ENCODE results near the gene RAB1A. TPM values are rescaled to one million over a fixed set of nuclear protein-coding genes. Genes with fewer than 3 reads are reported as not detected.

RAB1A gene
- total RNA-seq, 6 experiments from 2014 or later = 204 to 230 (median 222) TPM

GRCh38 chr2:65169760-65170136 is 39.8 kb upstream of the RAB1A start:
- no peak for DNase-seq
- Mint-ChIP-seq H3K9me3 (no peaks in the 10 kb centered on the region), H3K27ac (no peak overlapping the region), H3K4me3 (no peak overlapping the region), H3K36me3 (ENCODE audit: low read depth) (no peaks in the 10 kb centered on the region), H3K4me1 (ENCODE audit: low read depth) (no peaks in the 10 kb centered on the region), H3K27me3 (ENCODE audit: insufficient read depth) (no peaks in the 10 kb centered on the region; the same call in 1 of the 2 replicates)
- TF ChIP-seq CTCF (IDR thresholded peaks at IDR 0.05) = no peak

- DNase-seq = no peak
- Mint-ChIP-seq H3K4me3 (no peak overlapping the region), H3K36me3 (ENCODE audit: low read depth) (no peaks in the 10 kb centered on the region), H3K9me3 (no peaks in the 10 kb centered on the region), H3K4me1 (ENCODE audit: low read depth) (peaks cover 18% of the 10 kb centered on the region), H3K27ac (no peak overlapping the region), H3K27me3 (ENCODE audit: insufficient read depth) (peaks cover 3% of the 10 kb centered on the region)
- TF ChIP-seq CTCF (IDR thresholded peaks at IDR 0.05) = no peak
These were observed 35.7 kb upstream of the RAB1A start for GRCh38 chr2:65165558-65165957.

- DNase-seq = no peak
- Mint-ChIP-seq H3K27me3 (ENCODE audit: insufficient read depth) (peaks cover 3% of the 10 kb centered on the region), H3K36me3 (ENCODE audit: low read depth) (no peaks in the 10 kb centered on the region), H3K4me1 (ENCODE audit: low read depth) (peaks cover 18% of the 10 kb centered on the region), H3K4me3 (no peak overlapping the region), H3K9me3 (no peaks in the 10 kb centered on the region), H3K27ac (no peak overlapping the region)
- no peak for TF ChIP-seq CTCF (IDR thresholded peaks at IDR 0.05)
These were observed 34.6 kb upstream of the RAB1A start for GRCh38 chr2:65164426-65164891.

GRCh38 chr2:65161551-65162100 is 31.7 kb upstream of the RAB1A start:
- no peak for DNase-seq
- Mint-ChIP-seq H3K36me3 (ENCODE audit: low read depth) (no peaks in the 10 kb centered on the region), H3K27me3 (ENCODE audit: insufficient read depth) (peaks cover 5% of the 10 kb centered on the region), H3K4me3 (no peak overlapping the region), H3K9me3 (no peaks in the 10 kb centered on the region), H3K27ac (no peak overlapping the region), H3K4me1 (ENCODE audit: low read depth) (peaks cover 25% of the 10 kb centered on the region)
- no peak for TF ChIP-seq CTCF (IDR thresholded peaks at IDR 0.05)

- no peaks in the 10 kb centered on the region for H3K9me3 Mint-ChIP-seq
- H3K36me3 Mint-ChIP-seq (ENCODE audit: low read depth) = no peaks in the 10 kb centered on the region
- peaks cover 25% of the 10 kb centered on the region for H3K4me1 Mint-ChIP-seq (ENCODE audit: low read depth)
- no peak overlapping the region for H3K4me3 Mint-ChIP-seq
- H3K27ac Mint-ChIP-seq = no peak overlapping the region
- peaks cover 16% of the 10 kb centered on the region for H3K27me3 Mint-ChIP-seq (ENCODE audit: insufficient read depth)
- DNase-seq = no peak
- no peak for TF ChIP-seq CTCF (IDR thresholded peaks at IDR 0.05)
These were observed 30.0 kb upstream of the RAB1A start for GRCh38 chr2:65159906-65160305.

GRCh38 chr2:65159261-65159660 is 29.4 kb upstream of the RAB1A start:
- Mint-ChIP-seq H3K9me3 (no peaks in the 10 kb centered on the region), H3K4me3 (no peak overlapping the region), H3K27ac (no peak overlapping the region), H3K4me1 (ENCODE audit: low read depth) (peaks cover 23% of the 10 kb centered on the region), H3K36me3 (ENCODE audit: low read depth) (no peaks in the 10 kb centered on the region), H3K27me3 (ENCODE audit: insufficient read depth) (peaks cover 16% of the 10 kb centered on the region)
- no peak for DNase-seq
- TF ChIP-seq CTCF (IDR thresholded peaks at IDR 0.05) = no peak
